Measurements from ENCODE around the gene SETMAR. TPM values are rescaled to one million over a fixed set of nuclear protein-coding genes. Genes with fewer than 3 reads are reported as not detected.

SETMAR gene
- total RNA-seq, 4 donors from 2014 or later, result 14.6 to 35.4 (median 22.2) TPM

GRCh38 chr3:4359805-4360502, 56.8 kb downstream of the SETMAR start:
- DNase-seq (ENCODE audit: low spot score in 2 of 2), result no peak
- TF ChIP-seq EP300 (IDR thresholded peaks at IDR 0.05) (no peak), POLR2A (IDR thresholded peaks at IDR 0.05) (no peak)

DNA sequence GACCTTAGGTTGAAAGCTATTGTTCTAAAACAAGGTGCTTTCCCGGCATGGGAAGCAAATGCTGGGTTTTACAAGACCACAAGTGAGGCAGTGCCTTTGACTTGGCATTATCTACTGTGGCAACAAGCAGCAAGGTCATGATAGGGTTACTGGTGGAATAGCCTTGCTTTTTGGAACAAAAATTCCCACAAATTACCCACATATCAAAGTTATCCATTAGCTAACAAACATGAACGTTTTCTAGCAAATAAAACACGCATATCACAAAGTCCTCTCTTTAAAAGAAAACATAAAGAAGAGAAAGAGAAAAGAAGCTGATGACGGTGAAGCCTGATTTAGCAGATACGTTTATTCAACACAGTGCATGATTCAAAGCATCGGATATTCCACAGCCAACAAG, 57.6 kb downstream of the SETMAR start:
- H3K9me3 ChIP-seq, result no peaks in the 10 kb centered on the region
- no peaks in the 10 kb centered on the region for H3K27me3 ChIP-seq
- no peak overlapping the region for H3K4me3 ChIP-seq
- H3K36me3 ChIP-seq, result peaks cover 0 to 18% (median 0%) of the 10 kb centered on the region in 3 donors
- no peak for DNase-seq (ENCODE audit: low spot score in 2 of 2)
- peaks cover 0 to 9% (median 5%) of the 10 kb centered on the region in 4 donors for H3K4me1 ChIP-seq
- no peak for TF ChIP-seq POLR2A (IDR thresholded peaks at IDR 0.05)
- WGBS, 2 donors, result 77 to 87% methylated on average over 6 of the region's 6 CpGs
- H3K27ac ChIP-seq, result no peak overlapping the region

More at GRCh38 chr3:4359805-4360502, 56.8 kb downstream of the SETMAR start:
- 87 to 95% methylated on average over 12 of the region's 12 CpGs for WGBS, 2 donors
- H3K27ac ChIP-seq, result no peak overlapping the region
- H3K9me3 ChIP-seq, result no peaks in the 10 kb centered on the region
- H3K4me1 ChIP-seq, result peaks cover 0 to 13% (median 10%) of the 10 kb centered on the region in 4 donors
- H3K36me3 ChIP-seq, result peaks cover 0 to 18% (median 0%) of the 10 kb centered on the region in 3 donors
- no peaks in the 10 kb centered on the region for H3K27me3 ChIP-seq
- no peak overlapping the region for H3K4me3 ChIP-seq

- TF ChIP-seq EP300 (IDR thresholded peaks at IDR 0.05) (no peak), POLR2A (IDR thresholded peaks at IDR 0.05) (no peak)
- TF ChIP-seq, protein P1, sequence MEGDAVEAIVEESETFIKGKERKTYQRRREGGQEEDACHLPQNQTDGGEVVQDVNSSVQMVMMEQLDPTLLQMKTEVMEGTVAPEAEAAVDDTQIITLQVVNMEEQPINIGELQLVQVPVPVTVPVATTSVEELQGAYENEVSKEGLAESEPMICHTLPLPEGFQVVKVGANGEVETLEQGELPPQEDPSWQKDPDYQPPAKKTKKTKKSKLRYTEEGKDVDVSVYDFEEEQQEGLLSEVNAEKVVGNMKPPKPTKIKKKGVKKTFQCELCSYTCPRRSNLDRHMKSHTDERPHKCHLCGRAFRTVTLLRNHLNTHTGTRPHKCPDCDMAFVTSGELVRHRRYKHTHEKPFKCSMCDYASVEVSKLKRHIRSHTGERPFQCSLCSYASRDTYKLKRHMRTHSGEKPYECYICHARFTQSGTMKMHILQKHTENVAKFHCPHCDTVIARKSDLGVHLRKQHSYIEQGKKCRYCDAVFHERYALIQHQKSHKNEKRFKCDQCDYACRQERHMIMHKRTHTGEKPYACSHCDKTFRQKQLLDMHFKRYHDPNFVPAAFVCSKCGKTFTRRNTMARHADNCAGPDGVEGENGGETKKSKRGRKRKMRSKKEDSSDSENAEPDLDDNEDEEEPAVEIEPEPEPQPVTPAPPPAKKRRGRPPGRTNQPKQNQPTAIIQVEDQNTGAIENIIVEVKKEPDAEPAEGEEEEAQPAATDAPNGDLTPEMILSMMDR (IDR thresholded peaks at IDR 0.05), result no peak
- H3K9me3 ChIP-seq, result no peaks in the 10 kb centered on the region
- peaks cover 0 to 18% (median 0%) of the 10 kb centered on the region in 3 donors for H3K36me3 ChIP-seq
- H3K4me3 ChIP-seq, result no peak overlapping the region
- no peak overlapping the region for H3K27ac ChIP-seq
- no peaks in the 10 kb centered on the region for H3K4me1 ChIP-seq
- H3K27me3 ChIP-seq, result no peaks in the 10 kb centered on the region
- DNase-seq (ENCODE audit: low spot score in 2 of 2), result no peak
- WGBS, 2 donors, result 93 to 98% methylated on average over 2 of the region's 2 CpGs
Measured at GRCh38 chr3:4362523-4362922, 59.4 kb downstream of the SETMAR start.

Other genes with a start within 250 kb of the SETMAR start
- gene SUMF1, start 163.9 kb downstream of the SETMAR start, total RNA-seq, result 10 to 100 TPM; 49.2 to 70.6 (median 63.8) TPM
- gene ITPR1, start 190.0 kb downstream of the SETMAR start, total RNA-seq, result 10 to 100 TPM; 56.1 to 71.2 (median 61.9) TPM